Subcutaneous abdominal adipose tissue (tissue), 5 donors: ENCODE data around the gene IL17RB.

Experiments used
- H3K27ac ChIP-seq: one replicate; pipeline ENCODE4 v1.7.0; 2013; ENCODE audit warnings: low read depth, mild to moderate bottlenecking, inconsistent platforms, low read length, moderate library complexity
- H3K27me3 ChIP-seq, 5 donors: one replicate each; pipeline ENCODE4 v1.7.0; 2013; ENCODE audit warnings: low read length in 5 of 5, inconsistent platforms in 1 of 5; ENCODE audit not compliant: control insufficient read depth in 5 of 5, insufficient read depth in 4 of 5
- H3K36me3 ChIP-seq, 5 donors: one replicate each; pipeline ENCODE4 v1.7.0; 2013; ENCODE audit warnings: low read length in 5 of 5; ENCODE audit not compliant: control insufficient read depth in 5 of 5, insufficient read depth in 5 of 5
- H3K4me1 ChIP-seq, 5 donors: one replicate each; pipeline ENCODE4 v1.7.0; 2013; ENCODE audit warnings: low read length in 5 of 5, mild to moderate bottlenecking in 3 of 5, moderate library complexity in 1 of 5; ENCODE audit not compliant: control insufficient read depth in 5 of 5, insufficient read depth in 5 of 5
- H3K4me3 ChIP-seq, 5 donors: one replicate each; pipeline ENCODE4 v1.7.0; 2013; ENCODE audit warnings: low read length in 5 of 5, low read depth in 1 of 5
- H3K9ac ChIP-seq, 5 donors: one replicate each; pipeline ENCODE4 v1.7.0; 2013; ENCODE audit warnings: low read length in 5 of 5, mild to moderate bottlenecking in 4 of 5, moderate library complexity in 3 of 5
- H3K9me3 ChIP-seq, 5 donors: one replicate each; pipeline ENCODE4 v1.7.0; 2013; ENCODE audit warnings: low read length in 5 of 5; ENCODE audit not compliant: control insufficient read depth in 5 of 5
- donor health status: healthy.
- donor health status: healthy.
- donor health status: healthy.
- donor health status: healthy.
- donor health status: healthy.

Gene IL17RB

GRCh38 chr3:53902711-53903110 is 56.3 kb downstream of the IL17RB start:
- Histone ChIP-seq H3K9ac (no peak overlapping the region), H3K36me3 (no peaks in the 10 kb centered on the region), H3K4me3 (no peak overlapping the region), H3K9me3 (no peaks in the 10 kb centered on the region), H3K4me1 (no peaks in the 10 kb centered on the region), H3K27me3 (peaks cover under 1 to 6% (median under 1%) of the 10 kb centered on the region in 5 donors), H3K27ac (no peak overlapping the region)

GRCh38 chr3:53913401-53913800 is 67.0 kb downstream of the IL17RB start:
- Histone ChIP-seq H3K27me3 (peaks cover 0 to 4% (median 0%) of the 10 kb centered on the region in 5 donors), H3K36me3 (no peaks in the 10 kb centered on the region), H3K4me1 (no peaks in the 10 kb centered on the region), H3K27ac (no peak overlapping the region), H3K4me3 (no peak overlapping the region), H3K9ac (no peak overlapping the region), H3K9me3 (peaks cover 0 to 4% (median 2%) of the 10 kb centered on the region in 5 donors)
